Neural progenitor cell (in vitro differentiated cells): ENCODE measurements around the gene SLC30A4.

Experiments used
- CTCF ChIP-seq: fragments of 200-600 bp; sonication (generic); IDR thresholded peaks from 2 replicates; pipeline ENCODE4 v1.5.1; 2017; ENCODE audit warnings: antibody characterized with exemption, mild to moderate bottlenecking
- EZH2 ChIP-seq: fragments of 200-600 bp; sonication (generic); IDR thresholded peaks from 2 replicates; pipeline ENCODE4 v1.6.1; 2017; ENCODE audit warnings: antibody characterized with exemption, mild to moderate bottlenecking, moderate library complexity
- EZH2phosphoT487 ChIP-seq: fragments of 200-600 bp; sonication (generic); IDR thresholded peaks from 2 replicates; pipeline ENCODE4 v1.6.1; 2017; ENCODE audit warnings: antibody characterized with exemption

GRCh38 chr15:45471151-45471550, 51.4 kb downstream of the SLC30A4 start:
- TF ChIP-seq EZH2 = no peak
- TF ChIP-seq CTCF = no peak
- no peak for TF ChIP-seq EZH2phosphoT487
